ENCODE measurements around the gene TMEM132C. TPM values are rescaled to one million over a fixed set of nuclear protein-coding genes. Genes with fewer than 3 reads are reported as not detected.

TMEM132C gene
- total RNA-seq, 4 donors from 2014 or later, result 2.4 to 5.5 (median 3.3) TPM

DNA sequence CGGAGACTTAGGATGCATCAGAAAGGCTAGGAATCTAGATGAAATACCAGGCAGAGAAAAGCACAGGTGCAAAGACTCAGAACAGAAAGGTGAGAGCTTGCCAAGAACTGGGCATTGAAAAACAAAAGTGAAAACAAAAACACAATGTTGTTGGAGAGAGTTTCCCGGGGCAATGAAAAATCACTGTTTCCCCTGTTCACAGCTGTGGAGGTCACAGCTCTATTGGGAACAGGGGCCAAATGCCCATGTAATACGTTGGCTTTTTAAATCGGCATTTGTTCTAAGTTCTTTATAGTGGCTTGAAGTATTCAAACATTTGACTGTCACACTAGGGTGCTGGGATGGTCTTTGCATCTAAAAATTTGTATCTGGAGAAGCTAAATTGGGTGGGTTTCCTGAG, 448.5 kb downstream of the TMEM132C start:
- no peak overlapping the region for H3K27ac ChIP-seq
- no peak overlapping the region for H3K4me3 ChIP-seq
- peaks cover 6% of the 10 kb centered on the region for H3K27me3 ChIP-seq
- TF ChIP-seq CTCF (IDR thresholded peaks at IDR 0.05) (no peak), EP300 (IDR thresholded peaks at IDR 0.05) (no peak), POLR2A (IDR thresholded peaks at IDR 0.05) (no peak), POLR2AphosphoS5 (IDR thresholded peaks at IDR 0.05) (no peak)
- ATAC-seq, result no peak
- WGBS, 2 donors (ENCODE audit: low coverage in 1 of 2), result 50% methylated on average over 4 of the region's 4 CpGs
- no peaks in the 10 kb centered on the region for H3K36me3 ChIP-seq
- no peaks in the 10 kb centered on the region for H3K4me1 ChIP-seq
- H3K9me3 ChIP-seq, result peaks cover 0 to 25% (median 0%) of the 10 kb centered on the region in 3 donors

GRCh38 chr12:128724468-128725046, 457.6 kb downstream of the TMEM132C start:
- peaks cover 0 to 6% (median 0%) of the 10 kb centered on the region in 3 donors for H3K9me3 ChIP-seq
- H3K27me3 ChIP-seq, result no peaks in the 10 kb centered on the region
- TF ChIP-seq EP300 (IDR thresholded peaks at IDR 0.05) (no peak), POLR2AphosphoS5 (IDR thresholded peaks at IDR 0.05) (no peak), CTCF (IDR thresholded peaks at IDR 0.05) (no peak), POLR2A (IDR thresholded peaks at IDR 0.05) (no peak)
- no peaks in the 10 kb centered on the region for H3K4me1 ChIP-seq
- no peak overlapping the region for H3K27ac ChIP-seq
- WGBS, 2 donors (ENCODE audit: low coverage in 1 of 2), result 70 to 71% methylated on average over 6 to 8 of the region's 10 CpGs
- H3K4me3 ChIP-seq, result no peak overlapping the region
- H3K36me3 ChIP-seq, result no peaks in the 10 kb centered on the region
- no peak for ATAC-seq

DNA sequence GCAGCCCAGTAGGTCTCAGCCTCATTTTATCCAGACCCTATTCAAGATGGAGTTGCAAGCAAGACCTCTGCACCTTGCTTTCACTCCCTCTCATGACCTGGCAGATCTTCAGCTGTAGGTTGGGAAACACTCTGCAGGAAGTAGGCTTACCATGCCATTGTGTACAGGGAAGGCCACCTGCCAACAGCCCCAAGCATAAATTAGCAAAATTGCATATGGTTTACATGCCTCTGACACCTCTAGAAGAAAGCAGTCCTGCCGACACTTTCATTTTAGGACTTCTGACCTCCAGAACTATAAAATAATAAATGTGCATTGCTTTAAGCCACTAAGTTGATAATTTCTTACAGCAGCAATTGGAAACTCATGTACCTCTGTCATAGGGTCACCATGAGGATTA, 459.9 kb downstream of the TMEM132C start:
- H3K27ac ChIP-seq, result no peak overlapping the region
- H3K4me1 ChIP-seq, result no peaks in the 10 kb centered on the region

DNA sequence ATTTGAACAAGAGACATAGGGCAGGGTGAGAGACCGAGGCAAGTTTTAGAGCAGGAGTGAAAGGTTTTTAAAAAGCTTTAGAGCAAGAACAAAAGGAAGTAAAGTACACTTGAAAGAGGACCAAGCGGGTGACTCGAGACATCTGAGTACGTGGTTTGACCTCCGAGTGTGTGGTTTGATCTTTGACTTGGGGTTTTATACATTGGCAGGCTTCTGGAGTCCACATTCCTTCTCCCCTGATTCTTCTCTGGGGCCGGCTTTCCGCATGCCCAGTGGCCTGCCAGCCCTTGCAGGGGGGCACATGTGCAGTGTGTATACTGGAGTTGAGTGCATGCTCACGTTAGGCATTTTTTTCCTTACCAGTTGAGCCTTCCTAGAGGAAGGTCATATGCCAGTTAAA, 460.5 kb downstream of the TMEM132C start:
- H3K9me3 ChIP-seq, result no peaks in the 10 kb centered on the region
- H3K4me3 ChIP-seq, result no peak overlapping the region
- peaks cover 7% of the 10 kb centered on the region for H3K27me3 ChIP-seq
- 81 to 87% methylated on average over 7 to 8 of the region's 8 CpGs for WGBS, 2 donors (ENCODE audit: low coverage in 1 of 2)
- no peaks in the 10 kb centered on the region for H3K4me1 ChIP-seq
- no peak for TF ChIP-seq POLR2A (IDR thresholded peaks at IDR 0.05)
- no peak for TF ChIP-seq CTCF (IDR thresholded peaks at IDR 0.05)
- no peak for TF ChIP-seq POLR2AphosphoS5 (IDR thresholded peaks at IDR 0.05)
- TF ChIP-seq EP300 (IDR thresholded peaks at IDR 0.05), result no peak
- no peak for ATAC-seq
- no peaks in the 10 kb centered on the region for H3K36me3 ChIP-seq
- H3K27ac ChIP-seq, result no peak overlapping the region

More for the DNA sequence above, 459.9 kb downstream of the TMEM132C start:
- peaks cover 1% of the 10 kb centered on the region for H3K27me3 ChIP-seq
- H3K36me3 ChIP-seq, result no peaks in the 10 kb centered on the region
- TF ChIP-seq EP300 (IDR thresholded peaks at IDR 0.05), result no peak
- TF ChIP-seq POLR2A (IDR thresholded peaks at IDR 0.05), result no peak
- no peak for TF ChIP-seq CTCF (IDR thresholded peaks at IDR 0.05)
- no peak for TF ChIP-seq POLR2AphosphoS5 (IDR thresholded peaks at IDR 0.05)
- 69% methylated on average over 1 of the region's 1 CpG; no CpG with 5 or more reads in 1 of the 2 donors for WGBS, 2 donors (ENCODE audit: low coverage in 1 of 2)
- no peaks in the 10 kb centered on the region for H3K9me3 ChIP-seq
- no peak for ATAC-seq
- no peak overlapping the region for H3K4me3 ChIP-seq

- Histone ChIP-seq H3K27ac (no peak overlapping the region), H3K27me3 (peaks cover 11% of the 10 kb centered on the region), H3K4me3 (no peak overlapping the region), H3K9me3 (no peaks in the 10 kb centered on the region), H3K36me3 (no peaks in the 10 kb centered on the region), H3K4me1 (no peaks in the 10 kb centered on the region)
- TF ChIP-seq POLR2AphosphoS5 (IDR thresholded peaks at IDR 0.05) (no peak), POLR2A (IDR thresholded peaks at IDR 0.05) (no peak), EP300 (IDR thresholded peaks at IDR 0.05) (no peak)
- no peak for ATAC-seq
- 80 to 100% methylated on average over 1 to 3 of the region's 4 CpGs for WGBS, 2 donors (ENCODE audit: low coverage in 1 of 2)
Measured at GRCh38 chr12:128727999-128728398, 461.0 kb downstream of the TMEM132C start.
